Glomerular visceral epithelial cell (primary cell): ENCODE results near the gene SLC17A8.
"Not testable (repeated sequence)": the region's sequence is repeated elsewhere in the genome, so short reads cannot be mapped to it uniquely, and the experiment has no call there.

ENCODE experiments used
- DNase-seq: peaks from one replicate; pipeline ENCODE4 v3.0.0-alpha.2; 2016; ENCODE audit errors: extremely low spot score

Gene SLC17A8

DNA sequence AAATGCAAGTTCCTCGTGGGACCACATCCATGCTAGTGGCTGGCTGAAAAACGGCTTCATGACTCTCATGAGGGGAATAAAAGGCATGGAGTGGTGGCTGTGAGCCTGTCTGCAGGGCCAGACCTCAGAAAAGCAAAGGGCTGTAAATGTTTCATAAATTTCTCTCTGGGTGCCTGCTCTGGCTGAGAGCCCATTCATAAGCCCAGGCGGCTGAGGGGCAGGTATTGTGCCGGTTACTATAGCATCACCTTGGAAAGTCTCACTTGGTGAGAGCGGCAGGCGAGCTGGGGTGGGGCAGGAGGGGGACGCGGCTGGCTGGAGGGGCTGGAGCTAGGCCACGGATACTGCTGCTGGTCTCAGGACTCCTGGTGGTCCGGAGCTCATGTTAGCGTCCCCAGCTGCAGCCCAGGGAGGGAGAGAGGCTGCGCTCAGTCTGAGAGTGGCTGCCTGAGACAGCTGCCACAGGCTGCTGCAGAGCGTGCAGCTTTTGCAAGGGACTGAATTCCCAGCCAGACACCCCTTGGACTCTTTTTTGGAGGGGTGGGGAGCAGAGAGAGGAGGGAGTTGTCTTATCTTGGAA lies at the start of gene SLC17A8:
Gene SLC17A8 (plus strand): TSS at position 431 of the 580 bp plus-strand sequence. CDS start 318 bp downstream, outside the sequence.
- DNase-seq = no peak

GRCh38 chr12:100308138-100308537 lies 48.7 kb upstream of the SLC17A8 start:
- DNase-seq = not testable (repeated sequence)

DNA sequence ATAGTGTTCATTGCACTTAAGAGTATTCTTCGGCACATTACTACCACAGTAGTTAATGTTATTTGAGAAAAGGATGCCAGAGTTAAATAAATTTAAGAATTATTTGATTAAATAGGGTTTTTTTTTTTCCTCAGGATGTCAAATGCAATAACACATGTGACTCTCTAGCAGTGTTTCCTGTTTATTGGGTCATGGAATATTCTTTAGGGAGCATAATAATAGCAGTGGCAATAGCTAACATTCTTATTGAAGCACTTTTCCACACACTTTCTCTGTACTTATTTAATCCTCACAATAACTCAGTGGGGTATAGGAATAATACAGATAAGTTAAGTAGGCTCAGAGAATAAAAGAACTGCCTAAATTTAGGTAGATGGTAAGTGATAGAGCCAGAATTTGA lies 45.6 kb upstream of the SLC17A8 start:
- DNase-seq = no peak

DNA sequence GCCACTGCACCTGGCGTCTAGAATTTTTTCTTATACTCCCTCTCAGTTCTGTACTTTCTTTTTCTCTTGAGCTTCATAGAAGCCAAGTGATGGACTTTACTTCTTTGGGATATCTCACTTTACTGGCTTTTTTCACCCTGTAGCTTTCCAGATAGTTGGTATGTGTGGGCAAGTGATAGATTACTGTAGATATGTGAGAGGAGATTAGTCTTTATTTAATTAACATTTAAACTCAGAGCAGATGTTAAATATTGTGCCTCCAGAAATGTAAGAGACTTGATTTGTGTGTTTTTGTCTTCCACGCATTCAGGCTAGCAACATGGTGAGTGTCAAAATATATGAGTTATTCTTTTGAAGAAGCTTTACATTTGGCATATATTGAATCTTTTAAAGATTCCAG lies 39.5 kb upstream of the SLC17A8 start:
- DNase-seq = no peak

- no peak for DNase-seq
Measured at GRCh38 chr12:100324498-100324897, 32.4 kb upstream of the SLC17A8 start.

- DNase-seq = no peak
Measured at GRCh38 chr12:100326208-100326607, 30.7 kb upstream of the SLC17A8 start.

- no peak for DNase-seq
Measured at GRCh38 chr12:100329800-100330199, 27.1 kb upstream of the SLC17A8 start.

DNA sequence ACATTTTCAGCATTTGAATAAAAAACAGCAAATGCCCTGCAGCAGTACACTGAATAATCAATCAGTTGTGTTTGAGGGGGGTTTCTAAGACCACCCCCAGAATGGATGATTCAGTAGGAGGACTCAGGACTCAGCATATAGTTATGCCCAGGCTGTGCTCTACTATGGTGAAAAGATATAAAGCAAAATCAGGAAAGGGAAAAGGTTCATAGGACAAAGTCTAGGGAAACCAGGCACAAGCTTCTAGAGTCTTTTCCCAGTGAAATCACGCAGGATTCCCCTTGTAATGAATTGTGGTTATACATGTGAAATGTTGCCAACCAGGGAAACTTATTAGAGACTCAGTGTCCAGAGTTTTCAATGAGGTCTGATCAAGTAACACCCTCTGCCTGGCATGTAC lies 25.0 kb upstream of the SLC17A8 start:
- no peak for DNase-seq

GRCh38 chr12:100332852-100333251 lies 24.0 kb upstream of the SLC17A8 start:
- DNase-seq = no peak

DNA sequence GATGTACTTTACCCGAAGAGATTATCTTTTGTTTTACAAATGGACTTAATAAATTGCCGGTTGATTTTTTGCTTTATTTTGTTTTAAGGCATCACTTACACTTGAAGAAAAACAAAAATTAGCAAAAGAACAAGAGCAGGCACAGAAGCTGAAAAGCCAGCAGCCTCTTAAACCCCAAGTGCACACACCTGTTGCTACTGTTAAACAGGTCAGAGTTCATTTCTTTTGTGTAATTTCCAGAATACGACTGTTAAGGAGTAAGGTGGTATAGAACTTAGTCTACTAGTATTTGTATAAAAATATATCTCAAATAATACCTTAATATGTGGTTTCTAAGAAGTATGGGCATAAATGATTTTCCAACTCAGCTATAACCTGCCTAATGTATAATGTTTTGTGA lies 19.6 kb upstream of the SLC17A8 start:
- no peak for DNase-seq

DNA sequence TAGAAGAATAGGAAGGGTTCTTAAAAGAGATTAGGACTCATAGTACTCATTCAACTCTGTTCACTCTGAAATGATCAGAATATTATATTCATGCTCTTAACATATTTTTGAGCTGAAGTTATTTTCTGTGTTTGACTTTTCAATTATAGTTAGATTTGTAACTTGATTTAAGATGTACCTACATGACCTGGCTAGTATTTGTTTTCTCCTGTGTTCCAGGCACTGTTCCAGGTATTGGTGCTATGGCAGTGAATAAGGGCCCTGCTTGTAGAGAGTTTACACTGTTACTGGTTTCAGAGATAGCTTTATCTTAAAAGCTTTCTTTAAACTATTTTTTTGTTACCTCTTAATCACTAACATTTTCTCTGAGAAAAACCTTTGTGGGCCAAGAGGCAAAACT lies 19.1 kb upstream of the SLC17A8 start:
- no peak for DNase-seq

DNA sequence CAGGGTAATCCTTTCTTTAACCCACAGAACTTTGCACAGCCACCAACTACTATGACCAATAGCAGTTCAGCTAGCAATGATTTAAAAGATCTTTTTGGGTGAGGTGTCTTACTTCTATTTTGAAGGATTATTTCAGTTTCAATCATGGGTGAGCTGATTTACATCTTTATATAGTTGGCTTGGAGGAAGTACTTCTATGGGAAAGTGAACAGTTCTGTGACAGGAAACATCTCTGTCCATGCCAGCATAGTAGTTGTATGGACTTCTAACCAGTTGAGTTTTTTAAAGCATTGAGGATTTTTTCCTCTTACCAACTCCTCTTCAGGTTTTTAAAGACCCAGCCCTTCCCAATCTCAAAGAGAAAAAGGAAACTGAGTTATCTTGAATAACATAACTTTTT lies 17.8 kb upstream of the SLC17A8 start:
- DNase-seq = no peak

DNA sequence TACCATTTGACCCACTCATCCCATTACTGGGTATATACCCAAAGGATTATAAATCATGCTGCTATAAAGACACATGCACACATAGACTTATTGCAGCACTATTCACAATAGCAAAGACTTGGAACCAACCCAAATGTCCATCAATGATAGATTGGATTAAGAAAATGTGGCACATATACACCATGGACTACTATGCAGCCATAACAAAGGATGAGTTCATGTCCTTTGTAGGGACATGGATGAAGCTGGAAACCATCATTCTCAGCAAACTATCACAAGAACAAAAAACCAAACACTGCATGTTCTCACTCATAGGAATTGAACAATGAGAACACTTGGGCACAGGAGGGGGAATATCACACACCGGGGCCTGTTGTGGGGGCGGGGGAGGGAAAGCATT lies 14.0 kb upstream of the SLC17A8 start:
- not testable (repeated sequence) for DNase-seq

DNA sequence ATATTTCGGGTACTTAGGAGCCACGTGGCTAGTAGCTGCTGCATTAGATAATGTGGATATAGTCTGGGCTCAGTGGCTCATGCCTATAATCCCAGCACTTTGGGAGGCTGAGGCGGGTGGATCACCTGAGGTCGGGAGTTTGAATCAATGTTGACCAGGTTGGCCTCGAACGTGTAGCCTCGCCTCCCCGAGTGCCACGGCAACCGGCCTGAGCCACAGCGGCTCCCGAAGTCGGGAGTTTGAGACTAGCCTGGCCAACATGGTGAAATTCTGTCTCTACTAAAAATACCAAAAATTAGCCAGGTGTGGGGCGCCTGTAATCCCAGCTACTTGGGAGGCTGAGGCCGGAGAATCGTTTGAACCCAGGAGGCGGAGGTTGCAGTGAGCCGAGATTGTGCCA lies 12.5 kb upstream of the SLC17A8 start:
- not testable (repeated sequence) for DNase-seq

DNA sequence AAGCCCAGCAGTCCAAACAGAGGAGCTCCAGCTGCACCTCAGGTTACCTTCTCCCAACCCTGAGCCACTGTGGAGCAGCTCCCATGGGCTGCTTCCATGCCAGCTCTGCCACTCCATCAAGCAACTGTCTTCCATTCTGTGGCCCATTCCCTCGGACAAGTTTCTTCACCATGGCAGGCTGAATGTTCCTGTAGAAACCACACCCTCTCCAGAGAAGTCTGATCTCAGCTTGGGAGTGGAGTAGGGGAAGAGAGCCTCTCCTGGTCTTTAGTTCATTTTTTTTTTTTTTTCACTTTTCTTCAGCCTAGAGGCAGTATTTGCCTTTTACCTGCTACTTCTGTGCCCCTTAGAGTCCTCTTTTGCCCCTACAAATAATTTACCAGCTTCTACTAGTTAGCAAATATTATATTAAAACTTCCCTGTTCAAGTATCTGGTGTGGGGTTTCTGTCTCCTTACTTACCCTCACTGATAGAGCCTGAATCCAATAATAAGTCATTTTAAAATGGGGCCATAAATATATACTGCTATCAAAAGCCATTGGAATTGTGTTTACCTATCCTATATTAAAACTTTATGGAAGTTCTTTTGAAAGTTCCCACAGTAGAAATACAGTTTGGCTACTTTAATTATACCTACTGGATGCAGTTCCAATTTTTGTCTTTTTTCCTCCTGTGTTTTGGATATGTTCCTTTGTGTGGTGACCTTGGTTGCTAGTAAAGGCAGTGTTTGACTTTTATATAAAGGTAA lies 11.7 kb upstream of the SLC17A8 start:
- DNase-seq = no peak

- no peak for DNase-seq
Measured at GRCh38 chr12:100346660-100347059, 10.2 kb upstream of the SLC17A8 start.

DNA sequence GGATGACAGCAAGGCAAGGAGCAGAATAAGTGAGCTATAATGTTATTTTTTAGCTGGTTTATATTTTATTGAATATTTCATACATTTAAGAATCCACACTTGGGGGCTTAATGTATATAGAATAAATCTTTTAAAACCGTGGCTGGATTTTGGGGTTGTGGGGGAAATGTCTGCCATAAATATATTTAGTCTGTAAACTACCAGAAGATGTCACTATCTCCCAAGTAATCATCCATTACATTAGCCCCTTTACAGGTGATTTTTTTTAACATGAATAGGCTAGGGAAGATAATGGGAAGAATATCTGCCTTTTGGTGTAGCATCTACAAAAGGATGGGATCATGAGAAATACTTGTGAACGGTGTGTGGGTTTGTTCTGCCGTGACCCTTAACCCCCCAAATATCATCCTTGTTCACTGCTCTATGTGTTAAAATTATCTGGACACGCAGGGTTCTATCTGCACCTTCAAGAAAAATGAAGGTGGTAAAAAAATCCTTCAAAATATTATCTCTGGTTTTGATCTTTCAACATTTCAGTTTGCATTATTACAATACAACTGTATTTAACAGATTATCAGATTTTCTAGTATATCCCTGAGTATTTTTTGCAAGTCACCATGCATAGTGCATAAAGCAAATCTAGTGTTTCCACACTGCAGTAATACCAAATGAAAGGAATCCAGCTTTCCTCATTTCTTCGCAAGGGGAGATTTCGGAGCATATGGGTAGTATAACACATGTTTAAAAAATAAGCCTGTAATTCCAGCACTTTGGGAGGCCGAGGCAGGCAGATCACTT lies 8.0 kb upstream of the SLC17A8 start:
- peak; percentile 39 for DNase-seq

- no peak for DNase-seq
Measured at GRCh38 chr12:100359248-100359647, 2.4 kb downstream of the SLC17A8 start.

DNA sequence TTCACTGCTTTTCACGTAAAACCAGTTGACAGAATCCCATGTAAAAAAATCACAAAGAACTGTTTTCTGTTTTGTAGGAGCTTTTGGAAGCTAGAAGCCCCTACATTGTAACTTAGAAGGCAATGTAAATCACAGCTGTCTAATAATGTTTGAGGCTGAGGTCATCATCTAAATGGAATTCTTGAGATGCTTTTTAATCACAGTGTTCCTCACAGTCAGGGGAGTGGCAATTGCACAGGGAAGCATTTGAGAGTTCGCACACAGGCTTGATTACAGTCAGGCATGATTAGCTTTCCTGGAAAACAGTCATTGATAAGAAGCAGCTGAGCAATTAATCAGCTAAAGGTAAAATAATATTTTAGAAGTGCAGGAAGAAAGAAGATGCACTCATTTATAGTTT lies 2.9 kb downstream of the SLC17A8 start:
- no peak for DNase-seq

DNA sequence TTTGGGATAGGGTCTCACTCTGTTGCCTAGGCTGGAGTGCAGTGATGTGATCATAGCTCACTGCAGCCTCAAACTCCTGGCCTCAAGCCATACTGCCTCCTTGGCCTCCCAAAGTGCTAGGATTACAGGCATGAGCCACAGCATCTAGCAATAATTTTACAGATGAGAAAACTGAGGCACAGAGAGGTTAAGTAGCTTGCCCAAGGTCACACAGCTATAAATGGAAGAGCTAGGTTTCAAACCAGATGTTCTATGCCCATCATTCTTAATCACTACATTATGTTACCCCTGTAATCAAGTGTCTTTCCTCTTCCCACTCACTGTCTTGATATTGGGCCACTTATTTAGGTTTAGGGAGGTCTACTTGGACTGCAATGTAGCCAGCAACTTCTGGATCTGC lies 3.6 kb downstream of the SLC17A8 start:
- DNase-seq = no peak

GRCh38 chr12:100364324-100364723 lies 7.5 kb downstream of the SLC17A8 start:
- no peak for DNase-seq

DNA sequence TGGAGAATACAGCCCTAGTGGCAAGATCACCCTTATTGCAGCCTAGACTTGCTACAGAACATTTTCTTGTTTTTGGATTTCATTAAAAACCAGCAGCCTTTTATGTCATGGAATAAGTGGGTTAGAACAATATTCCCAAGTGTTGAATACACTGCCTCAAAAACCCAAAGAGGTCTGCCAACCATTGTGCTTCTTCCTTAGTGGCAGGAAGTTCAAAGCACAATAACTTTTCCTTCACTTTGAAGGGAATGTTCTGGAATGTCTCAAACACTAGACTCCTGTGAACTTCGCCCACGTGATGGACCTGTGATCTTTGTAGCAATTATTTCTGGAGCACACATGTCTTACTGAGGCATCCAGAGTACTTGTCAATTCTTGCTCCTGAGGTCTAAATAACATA lies 8.5 kb downstream of the SLC17A8 start:
- DNase-seq = no peak

- no peak for DNase-seq
Measured at GRCh38 chr12:100368066-100368465, 11.2 kb downstream of the SLC17A8 start.
